Measurements from ENCODE around the gene SPAM1. TPM values are rescaled to one million over a fixed set of nuclear protein-coding genes. Genes with fewer than 3 reads are reported as not detected.
"Not testable (repeated sequence)": the region's sequence is repeated elsewhere in the genome, so short reads cannot be mapped to it uniquely, and the experiment has no call there.

Gene SPAM1
- total and polyA plus RNA-seq, 8 donors, result not detected

DNA sequence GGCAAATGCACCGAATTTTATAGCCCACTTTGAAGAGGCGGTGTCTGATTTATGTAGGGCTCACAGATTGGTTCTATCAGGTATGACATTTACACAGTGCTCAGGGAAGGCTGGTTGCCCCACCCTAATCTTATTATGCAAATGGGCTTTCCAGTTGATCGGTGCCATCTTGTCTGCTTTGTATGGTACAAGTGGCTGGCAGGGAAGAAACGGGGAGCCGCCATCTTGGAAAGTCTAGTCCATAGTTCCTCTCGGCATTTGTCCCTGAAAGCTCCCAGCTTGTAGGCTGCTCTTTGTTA lies 71.2 kb downstream of the SPAM1 start:
- Histone ChIP-seq H3K4me1 (no peaks in the 10 kb centered on the region), H3K36me3 (no peaks in the 10 kb centered on the region), H3K27ac (no peak overlapping the region), H3K27me3 (no peaks in the 10 kb centered on the region), H3K9me3 (peaks cover 0 to 6% of the 10 kb centered on the region in 2 donors), H3K4me3 (no peak overlapping the region)
- ATAC-seq (no peak), DNase-seq (no peak)
- TF ChIP-seq, protein P1, sequence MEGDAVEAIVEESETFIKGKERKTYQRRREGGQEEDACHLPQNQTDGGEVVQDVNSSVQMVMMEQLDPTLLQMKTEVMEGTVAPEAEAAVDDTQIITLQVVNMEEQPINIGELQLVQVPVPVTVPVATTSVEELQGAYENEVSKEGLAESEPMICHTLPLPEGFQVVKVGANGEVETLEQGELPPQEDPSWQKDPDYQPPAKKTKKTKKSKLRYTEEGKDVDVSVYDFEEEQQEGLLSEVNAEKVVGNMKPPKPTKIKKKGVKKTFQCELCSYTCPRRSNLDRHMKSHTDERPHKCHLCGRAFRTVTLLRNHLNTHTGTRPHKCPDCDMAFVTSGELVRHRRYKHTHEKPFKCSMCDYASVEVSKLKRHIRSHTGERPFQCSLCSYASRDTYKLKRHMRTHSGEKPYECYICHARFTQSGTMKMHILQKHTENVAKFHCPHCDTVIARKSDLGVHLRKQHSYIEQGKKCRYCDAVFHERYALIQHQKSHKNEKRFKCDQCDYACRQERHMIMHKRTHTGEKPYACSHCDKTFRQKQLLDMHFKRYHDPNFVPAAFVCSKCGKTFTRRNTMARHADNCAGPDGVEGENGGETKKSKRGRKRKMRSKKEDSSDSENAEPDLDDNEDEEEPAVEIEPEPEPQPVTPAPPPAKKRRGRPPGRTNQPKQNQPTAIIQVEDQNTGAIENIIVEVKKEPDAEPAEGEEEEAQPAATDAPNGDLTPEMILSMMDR (IDR thresholded peaks at IDR 0.05), result no peak
- intact Hi-C loops (cut with DNase I), result no loop called here

DNA sequence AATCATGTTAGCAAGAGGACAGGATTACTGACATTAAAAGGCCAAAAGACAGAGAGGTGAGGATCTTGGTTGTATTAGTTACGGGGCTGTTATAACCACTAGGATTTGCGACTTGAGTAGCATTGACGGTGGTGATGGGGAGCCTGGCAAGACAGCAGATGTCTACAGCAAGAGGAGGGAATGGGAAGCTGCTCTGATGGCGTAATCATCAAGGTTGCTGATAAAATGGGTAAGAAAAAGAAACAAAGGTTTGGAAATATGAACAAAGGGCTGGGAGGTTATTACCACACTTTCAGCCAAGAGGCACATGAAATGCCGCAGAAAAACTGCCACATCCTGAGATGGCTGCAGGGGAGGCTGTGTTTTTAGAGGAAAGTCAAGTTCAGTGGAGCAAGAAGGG lies 73.9 kb downstream of the SPAM1 start:
- H3K9me3 ChIP-seq, result peaks cover 0 to 18% of the 10 kb centered on the region in 2 donors
- H3K4me3 ChIP-seq, result no peak overlapping the region
- no peaks in the 10 kb centered on the region for H3K27me3 ChIP-seq
- no peaks in the 10 kb centered on the region for H3K36me3 ChIP-seq
- ATAC-seq, result no peak
- no peak for DNase-seq
- intact Hi-C loops (cut with DNase I), result no loop called here
- TF ChIP-seq, protein P1 (IDR thresholded peaks at IDR 0.05), result no peak
- no peaks in the 10 kb centered on the region for H3K4me1 ChIP-seq
- H3K27ac ChIP-seq, result no peak overlapping the region

DNA sequence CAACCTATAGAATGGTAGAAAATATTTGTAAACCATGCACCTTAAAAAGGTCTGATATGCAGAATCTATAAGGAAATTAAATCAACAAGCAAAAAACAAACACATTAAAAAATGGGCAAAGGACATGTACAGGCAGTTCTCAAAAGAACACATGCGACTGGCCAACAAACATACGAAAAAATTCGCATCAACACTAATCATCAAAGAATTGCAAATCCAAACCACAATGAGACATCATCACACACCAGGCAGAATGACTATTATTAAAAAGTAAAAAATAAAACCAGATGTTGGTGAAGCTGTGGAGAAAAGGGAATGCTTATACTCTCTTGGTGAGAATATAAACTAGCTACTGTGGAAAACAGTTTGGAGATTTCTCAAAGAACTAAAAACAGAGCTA lies 74.7 kb downstream of the SPAM1 start:
- intact Hi-C loops (cut with DNase I), result no loop called here
- peaks cover 0 to 18% of the 10 kb centered on the region in 2 donors for H3K9me3 ChIP-seq
- DNase-seq, result no peak

DNA sequence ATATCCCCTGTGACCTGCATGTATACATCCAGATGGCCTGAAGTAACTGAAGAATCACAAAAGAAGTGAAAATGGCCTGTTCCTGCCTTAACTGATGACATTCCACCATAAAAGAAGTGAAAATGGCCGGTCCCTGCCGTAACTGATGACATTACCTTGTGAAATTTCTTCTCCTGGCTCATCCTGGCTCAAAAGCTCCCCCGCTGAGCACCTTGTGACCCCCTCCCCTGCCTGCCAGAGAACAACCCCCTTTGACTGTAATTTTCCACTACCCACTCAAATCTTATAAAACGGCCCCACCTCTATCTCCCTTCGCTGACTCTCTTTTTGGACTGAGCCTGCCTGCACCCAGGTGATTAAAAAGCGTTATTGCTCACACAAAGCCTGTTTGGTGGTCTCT lies 83.3 kb downstream of the SPAM1 start:
- H3K27ac ChIP-seq; H3K9me3 ChIP-seq; ATAC-seq; H3K27me3 ChIP-seq; H3K4me3 ChIP-seq; intact Hi-C loops (cut with DNase I); H3K36me3 ChIP-seq; H3K4me1 ChIP-seq; DNase-seq: not testable (repeated sequence)

More for the DNA sequence above, 74.7 kb downstream of the SPAM1 start:
- no peak overlapping the region for H3K4me3 ChIP-seq
- no peak overlapping the region for H3K27ac ChIP-seq
- ATAC-seq, result no peak
- TF ChIP-seq, protein P1 (IDR thresholded peaks at IDR 0.05), result no peak
- no peaks in the 10 kb centered on the region for H3K36me3 ChIP-seq
- H3K27me3 ChIP-seq, result no peaks in the 10 kb centered on the region
- no peaks in the 10 kb centered on the region for H3K4me1 ChIP-seq

- Histone ChIP-seq H3K4me1 (no peaks in the 10 kb centered on the region), H3K36me3 (no peaks in the 10 kb centered on the region), H3K27ac (no peak overlapping the region), H3K27me3 (no peaks in the 10 kb centered on the region), H3K9me3 (no peaks in the 10 kb centered on the region), H3K4me3 (no peak overlapping the region)
- TF ChIP-seq, protein P1 (IDR thresholded peaks at IDR 0.05), result no peak
- intact Hi-C loops (cut with DNase I), result no loop called here
- DNase-seq (no peak), ATAC-seq (no peak)
These were observed 84.3 kb downstream of the SPAM1 start for GRCh38 chr7:124009321-124009720.

Other genes starting within 250 kb of the SPAM1 start
- 10 to 100 TPM; 30.4 to 40.6 TPM for gene WASL, start 176.2 kb upstream of the SPAM1 start, total RNA-seq
- 10 to 100 TPM; 47.9 to 54.5 (median 53.6) TPM for gene WASL, start 176.2 kb upstream of the SPAM1 start, polyA plus RNA-seq (ENCODE audit: insufficient read length in 6 of 6)
- not detected for gene HYAL4, start 80.1 kb upstream of the SPAM1 start, total RNA-seq
- gene HYAL4, start 80.1 kb upstream of the SPAM1 start, polyA plus RNA-seq (ENCODE audit: insufficient read length in 6 of 6), result under 1 TPM in 3 of 6 donors, not detected in 3; 0.07 to 0.44 (median 0.09) TPM
- under 1 TPM; 0.13 to 0.17 TPM for gene TMEM229A, start 107.8 kb downstream of the SPAM1 start, total RNA-seq
- gene TMEM229A, start 107.8 kb downstream of the SPAM1 start, polyA plus RNA-seq (ENCODE audit: insufficient read length in 6 of 6), result 1 to 10 TPM in 5 of 6 donors, under 1 TPM in 1; 0.97 to 1.6 (median 1.2) TPM